Immature natural killer cell (primary cell): ENCODE measurements around the gene PAOX. TPM values are rescaled to one million over a fixed set of nuclear protein-coding genes. Genes with fewer than 3 reads are reported as not detected.

ENCODE experiments used
- DNase-seq, 3 donors: peaks; one replicate each; pipeline ENCODE4 v3.0.0; 2022; ENCODE audit warnings: mixed read lengths in 1 of 3
- H3K27ac Mint-ChIP-seq, 6 donors: one replicate each; pipeline ENCODE4 v1.8.0; 2020; ENCODE audit warnings: mixed read lengths in 6 of 6, mild to moderate bottlenecking in 5 of 6, inconsistent platforms in 4 of 6, moderate library complexity in 3 of 6
- H3K27me3 Mint-ChIP-seq, 3 donors: one replicate each; pipeline ENCODE4 v1.8.0; 2020 to 2021; ENCODE audit warnings: low read depth in 3 of 3, mild to moderate bottlenecking in 3 of 3, mixed read lengths in 3 of 3, moderate library complexity in 3 of 3, inconsistent platforms in 1 of 3
- H3K36me3 Mint-ChIP-seq, 3 donors: one replicate each; pipeline ENCODE4 v1.8.0; 2020; ENCODE audit warnings: mixed read lengths in 3 of 3, inconsistent platforms in 2 of 3, mild to moderate bottlenecking in 2 of 3
- H3K4me1 Mint-ChIP-seq, 2 donors: one replicate each; pipeline ENCODE4 v1.8.0; 2020; ENCODE audit warnings: inconsistent platforms in 2 of 2, mild to moderate bottlenecking in 2 of 2, mixed read lengths in 2 of 2, moderate library complexity in 1 of 2
- H3K4me3 Mint-ChIP-seq, 5 donors: one replicate each; pipeline ENCODE4 v1.8.0; 2020; ENCODE audit warnings: mild to moderate bottlenecking in 5 of 5, mixed read lengths in 5 of 5, inconsistent platforms in 3 of 5, moderate library complexity in 3 of 5
- H3K9me3 Mint-ChIP-seq, 6 donors: one replicate each; pipeline ENCODE4 v1.8.0; 2020; ENCODE audit warnings: mild to moderate bottlenecking in 6 of 6, mixed read lengths in 6 of 6, inconsistent platforms in 4 of 6, moderate library complexity in 3 of 6
- polyA plus RNA-seq, 3 donors: library from polyadenylated mRNA; unstranded; fragments of 300-500 nt; fragmentation: Illumina TruSeq; gene quantifications; one replicate each; pipeline ENCODE4 v1.2.3, GENCODE V29; 2021

The PAOX gene
- polyA plus RNA-seq, 3 donors from 2014 or later = 10.5 to 13.0 (median 11.0) TPM

DNA sequence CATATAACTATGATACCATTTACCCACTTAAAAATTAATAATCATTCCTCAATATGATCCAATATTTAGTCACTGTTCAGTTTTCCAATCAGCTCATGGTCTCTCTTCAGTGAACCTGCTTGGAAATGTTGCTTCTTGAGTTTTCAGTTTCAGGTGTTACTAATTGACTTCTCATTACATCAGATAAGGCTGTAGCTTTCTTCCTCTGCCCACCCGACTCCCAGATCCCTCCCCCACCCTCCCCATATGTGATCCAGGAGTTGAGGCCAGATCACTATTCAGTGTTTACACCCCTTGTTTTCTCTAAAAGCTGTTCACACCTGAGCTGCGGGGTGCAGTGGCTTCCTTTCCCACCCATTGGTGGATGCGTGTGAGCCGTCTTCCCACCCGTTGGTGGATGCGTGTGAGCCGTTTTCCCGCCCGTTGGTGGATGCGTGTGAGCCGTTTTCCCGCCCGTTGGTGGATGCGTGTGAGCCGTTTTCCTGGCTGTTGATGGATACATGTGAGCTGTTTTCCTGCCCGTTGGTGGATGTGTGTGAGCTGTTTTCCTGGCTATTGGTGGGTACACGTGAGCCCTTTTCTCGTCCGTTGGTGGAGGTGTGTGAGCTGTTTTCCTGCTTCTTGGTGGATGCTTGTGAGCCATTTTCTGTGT is 11.7 kb downstream of the PAOX start:
- peaks cover 5 to 12% (median 9%) of the 10 kb centered on the region in 3 donors for H3K27me3 Mint-ChIP-seq
- H3K36me3 Mint-ChIP-seq = no peaks in the 10 kb centered on the region
- DNase-seq = no peak
- peak overlapping the region; percentile 80 to 95 (median 83) for H3K4me3 Mint-ChIP-seq
- no peaks in the 10 kb centered on the region for H3K9me3 Mint-ChIP-seq
- peaks cover 51 to 58% of the 10 kb centered on the region in 2 donors for H3K4me1 Mint-ChIP-seq
- peak overlapping the region; percentile 91 to 98 (median 96) for H3K27ac Mint-ChIP-seq

DNA sequence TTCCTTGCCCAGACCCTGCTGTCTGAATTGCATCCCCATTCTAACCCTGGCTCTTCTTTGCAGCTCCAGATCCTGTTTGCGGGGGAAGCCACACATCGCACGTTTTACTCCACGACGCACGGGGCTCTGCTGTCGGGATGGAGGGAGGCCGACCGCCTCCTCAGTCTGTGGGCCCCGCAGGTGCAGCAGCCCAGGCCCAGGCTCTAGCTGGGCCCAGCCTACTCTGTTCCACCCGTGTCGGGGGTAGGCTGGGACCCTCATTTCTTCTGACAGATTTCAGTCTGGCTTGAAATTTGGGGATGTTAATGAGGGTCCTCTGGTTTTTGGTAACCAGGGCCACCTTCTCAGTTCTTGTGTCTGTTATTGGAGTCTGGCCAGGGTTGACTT is 12.2 kb downstream of the PAOX start:
- H3K27me3 Mint-ChIP-seq = peaks cover 5 to 12% (median 9%) of the 10 kb centered on the region in 3 donors
- no peaks in the 10 kb centered on the region for H3K36me3 Mint-ChIP-seq
- peak overlapping the region; percentile 57 to 90 (median 80) for H3K4me3 Mint-ChIP-seq
- DNase-seq = no peak
- peaks cover 53 to 58% of the 10 kb centered on the region in 2 donors for H3K4me1 Mint-ChIP-seq
- H3K9me3 Mint-ChIP-seq = no peaks in the 10 kb centered on the region
- H3K27ac Mint-ChIP-seq = peak overlapping the region; percentile 64 to 97 (median 92)

DNA sequence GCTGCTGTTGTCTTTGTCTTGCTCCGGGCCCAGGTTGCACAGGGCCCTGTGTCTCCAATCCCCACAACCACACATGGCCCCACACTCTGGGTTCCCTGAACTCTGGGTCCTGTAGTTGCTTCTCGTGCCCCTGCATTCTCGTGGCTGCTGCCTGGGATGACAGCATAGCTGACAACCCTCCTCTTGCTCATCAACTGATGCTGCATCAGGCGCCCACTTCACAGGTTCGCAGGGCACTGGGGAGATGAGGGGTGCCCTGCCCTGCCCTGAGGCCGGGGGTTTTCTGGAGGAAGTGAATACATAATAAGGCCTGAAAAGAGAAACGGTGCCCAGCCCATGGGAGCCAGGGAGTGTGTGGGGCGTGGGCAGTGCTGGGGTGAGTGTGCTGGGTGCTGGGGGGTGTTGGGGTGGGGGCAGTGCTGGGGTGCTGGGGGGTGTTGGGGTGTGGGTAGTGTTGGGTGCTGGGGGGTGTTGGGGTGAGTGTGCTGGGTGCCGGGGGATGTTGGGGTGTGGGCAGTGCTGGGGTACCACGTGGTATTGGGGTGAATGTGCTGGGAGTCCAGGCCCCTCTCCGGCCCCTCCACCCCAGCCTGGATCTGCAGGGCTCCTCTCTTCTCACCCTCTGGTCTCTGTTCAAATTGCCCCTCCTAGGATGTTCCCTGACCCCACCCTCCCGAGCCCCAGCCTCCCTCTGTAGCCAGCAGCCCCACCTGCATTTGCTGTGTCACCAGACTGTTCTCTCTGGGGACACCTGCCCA is 12.9 kb downstream of the PAOX start:
- no peaks in the 10 kb centered on the region for H3K36me3 Mint-ChIP-seq
- peaks cover 5 to 12% (median 9%) of the 10 kb centered on the region in 3 donors for H3K27me3 Mint-ChIP-seq
- no peak for DNase-seq
- peak overlapping the region; percentile 64 to 95 (median 88) for H3K27ac Mint-ChIP-seq
- no peaks in the 10 kb centered on the region for H3K9me3 Mint-ChIP-seq
- peaks cover 58% of the 10 kb centered on the region in 2 donors for H3K4me1 Mint-ChIP-seq
- peak overlapping the region in 4 of 5 donors; percentile 13 to 77 (median 26) for H3K4me3 Mint-ChIP-seq

DNA sequence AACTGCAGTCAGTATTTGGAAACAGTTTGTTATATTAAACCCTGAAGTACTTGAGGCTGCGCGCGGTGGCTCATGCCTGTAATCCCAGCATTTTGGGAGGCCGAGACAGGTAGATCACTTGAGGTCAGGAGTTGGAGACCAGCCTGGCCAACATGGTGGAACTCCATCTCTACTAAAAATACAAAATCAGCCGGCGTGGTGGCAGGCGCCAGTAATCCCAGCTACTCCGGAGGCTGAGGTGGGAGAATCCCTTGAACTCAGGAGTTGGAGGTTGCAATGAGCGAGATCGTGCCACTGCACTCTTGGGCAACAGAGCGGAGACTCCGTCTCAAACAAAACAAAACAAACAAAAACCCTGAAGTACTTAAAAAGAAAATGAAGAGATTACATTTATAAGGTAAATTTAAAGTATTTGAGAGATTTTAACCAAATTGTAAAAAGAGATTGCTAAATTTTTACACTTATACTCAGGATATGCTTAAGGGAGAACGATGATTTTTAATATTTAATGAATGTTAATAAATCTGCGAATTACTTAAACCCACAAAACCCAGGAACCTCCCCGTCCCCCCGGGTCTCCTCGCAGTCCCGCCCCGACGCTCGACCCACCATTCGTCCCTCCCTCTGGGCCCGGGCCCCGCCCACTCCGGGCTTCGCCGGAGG is 14.5 kb downstream of the PAOX start:
- H3K9me3 Mint-ChIP-seq = no peaks in the 10 kb centered on the region
- H3K4me1 Mint-ChIP-seq = peaks cover 55 to 57% of the 10 kb centered on the region in 2 donors
- peaks cover 5 to 10% (median 9%) of the 10 kb centered on the region in 3 donors for H3K27me3 Mint-ChIP-seq

DNA sequence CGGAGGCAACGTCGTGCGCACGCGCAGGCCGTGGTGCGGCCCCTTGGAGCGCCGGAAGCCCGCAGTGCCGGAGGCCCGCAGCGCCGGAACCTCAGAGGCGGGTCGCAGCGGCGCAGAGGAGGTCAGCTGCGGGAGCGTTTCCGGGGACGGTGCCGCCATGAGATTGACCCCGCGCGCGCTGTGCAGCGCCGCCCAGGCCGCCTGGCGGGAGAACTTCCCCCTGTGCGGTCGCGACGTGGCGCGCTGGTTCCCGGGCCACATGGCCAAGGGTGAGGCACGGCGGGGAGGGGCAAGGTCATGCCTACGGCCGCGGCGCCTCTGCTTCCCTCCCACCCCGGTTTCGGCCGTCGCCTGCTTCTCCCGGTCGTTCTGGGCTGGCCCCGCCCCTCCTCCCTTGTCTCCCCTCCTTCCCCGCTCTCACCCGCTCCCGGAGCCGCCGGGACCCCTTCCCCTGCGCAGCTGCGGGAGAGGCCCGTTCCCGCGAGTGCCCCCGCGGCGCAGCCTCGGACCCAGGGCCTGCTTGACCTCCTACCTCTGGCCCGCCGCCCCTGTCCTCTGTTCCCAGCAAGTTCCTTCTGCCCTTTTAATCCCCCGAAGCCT is 15.1 kb downstream of the PAOX start, which contains the start of gene MTG1:
MTG1 (plus strand) TSS at position 94 of the 600 bp plus-strand sequence; CDS start at position 158, 64 bp downstream.
- peak within 1 kb of the TSS; percentile 90 to 93 (median 91) for H3K4me3 Mint-ChIP-seq
- H3K27me3 Mint-ChIP-seq = peaks cover 2 to 10% (median 9%) of the 10 kb centered on the region in 3 donors
- DNase-seq = peak; percentile 93 to 94 (median 93)
- no peaks in the 10 kb centered on the region for H3K9me3 Mint-ChIP-seq
- H3K4me1 Mint-ChIP-seq = peaks cover 48 to 52% of the 10 kb centered on the region in 2 donors
- H3K36me3 Mint-ChIP-seq = peaks cover 0 to 6% (median 0%) of the 10 kb centered on the region in 3 donors
- H3K27ac Mint-ChIP-seq = peak within 1 kb of the TSS; percentile 75 to 96 (median 91)

More for the DNA sequence above, 14.5 kb downstream of the PAOX start:
- peaks cover 0 to 6% (median 0%) of the 10 kb centered on the region in 3 donors for H3K36me3 Mint-ChIP-seq
- H3K4me3 Mint-ChIP-seq = peak overlapping the region; percentile 74 to 92 (median 91)
- no peak for DNase-seq
- H3K27ac Mint-ChIP-seq = peak overlapping the region in 5 of 6 donors; percentile 55 to 92 (median 60)

DNA sequence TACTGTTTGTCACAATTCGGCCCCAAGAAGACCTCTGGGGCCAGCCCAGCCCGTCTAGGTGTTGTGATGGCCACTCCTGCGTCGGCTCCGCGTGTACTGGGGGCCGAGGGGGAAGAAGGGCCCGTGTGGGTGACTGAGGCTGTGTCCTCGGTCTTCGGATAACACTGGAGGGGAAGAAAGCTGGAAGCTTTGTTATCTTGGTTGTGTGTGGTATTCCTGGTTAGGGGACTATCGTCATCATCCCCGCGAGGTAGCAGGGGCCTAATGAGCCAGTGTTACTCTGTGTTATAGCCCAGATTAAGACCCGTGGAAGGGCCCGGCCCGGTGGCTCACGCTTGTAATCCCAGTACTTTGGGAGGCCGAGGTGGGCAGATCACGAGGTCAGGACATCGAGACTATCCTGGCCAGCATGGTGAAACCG is 15.7 kb downstream of the PAOX start:
- Mint-ChIP-seq H3K27me3 (peaks cover 0 to 8% (median 5%) of the 10 kb centered on the region in 3 donors), H3K4me3 (peak overlapping the region; percentile 90 to 93 (median 91)), H3K36me3 (peaks cover 0 to 6% (median 0%) of the 10 kb centered on the region in 3 donors), H3K4me1 (peaks cover 43 to 51% of the 10 kb centered on the region in 2 donors), H3K9me3 (no peaks in the 10 kb centered on the region), H3K27ac (peak overlapping the region; percentile 75 to 96 (median 91))
- no peak for DNase-seq

DNA sequence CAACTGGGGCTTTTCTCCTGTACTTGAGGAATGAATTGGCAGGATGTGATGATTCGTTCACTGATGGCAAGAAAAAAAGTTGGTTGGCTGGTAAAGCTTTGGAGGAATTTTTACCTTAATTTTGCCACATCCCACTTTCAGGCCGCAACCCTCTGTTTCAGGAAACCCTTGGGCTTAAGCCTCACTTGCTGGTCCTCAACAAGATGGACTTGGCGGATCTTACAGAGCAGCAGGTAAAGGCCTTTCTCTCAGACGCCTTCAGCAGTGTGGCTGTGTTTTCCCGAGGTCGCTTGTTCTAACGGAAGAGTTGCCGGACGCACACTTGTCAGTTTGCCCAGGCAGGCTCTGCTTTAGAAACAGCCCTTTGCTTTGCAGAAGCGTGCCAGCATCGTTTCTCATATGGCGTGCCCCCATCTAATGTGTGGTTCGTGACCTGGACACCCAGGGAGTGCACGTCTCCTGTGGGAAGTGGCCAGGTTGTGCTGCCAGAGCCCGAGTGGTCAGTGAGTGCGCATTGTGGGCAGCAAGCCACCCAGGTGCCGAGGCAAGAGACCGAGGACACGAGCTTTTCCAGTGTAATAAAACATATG is 17.1 kb downstream of the PAOX start:
- Mint-ChIP-seq H3K36me3 (peaks cover 0 to 12% (median 6%) of the 10 kb centered on the region in 3 donors), H3K27me3 (peaks cover 0 to 4% (median 3%) of the 10 kb centered on the region in 3 donors), H3K4me1 (peaks cover 39 to 49% of the 10 kb centered on the region in 2 donors), H3K4me3 (peak overlapping the region in 3 of 5 donors; percentile 7 to 91 (median 90)), H3K27ac (peak overlapping the region in 1 of 6 donors; percentile 12), H3K9me3 (no peaks in the 10 kb centered on the region)
- no peak for DNase-seq

DNA sequence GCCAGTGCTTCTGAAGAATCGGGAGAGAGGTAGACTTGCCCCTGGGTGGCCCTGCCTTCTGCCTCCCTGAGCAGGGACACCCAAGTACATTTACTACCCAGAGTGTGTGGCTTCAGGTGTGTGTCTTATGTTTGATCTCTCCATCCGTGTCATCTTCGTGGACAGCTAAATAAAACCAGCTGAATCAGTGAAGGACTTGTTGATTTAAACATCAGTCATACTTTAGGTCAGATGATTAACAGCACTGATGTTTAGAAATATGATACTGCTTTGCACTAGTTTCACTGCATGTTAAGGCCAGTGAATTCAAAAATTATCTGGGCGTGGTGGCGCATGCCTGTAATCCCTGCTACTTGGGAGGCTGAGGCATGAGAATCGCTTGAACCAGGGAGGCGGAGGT is 18.9 kb downstream of the PAOX start:
- no peak overlapping the region for H3K4me3 Mint-ChIP-seq
- peaks cover 37 to 47% of the 10 kb centered on the region in 2 donors for H3K4me1 Mint-ChIP-seq
- H3K36me3 Mint-ChIP-seq = peaks cover 0 to 18% (median 11%) of the 10 kb centered on the region in 3 donors
- H3K27ac Mint-ChIP-seq = peak overlapping the region in 1 of 6 donors; percentile 40
- no peaks in the 10 kb centered on the region for H3K9me3 Mint-ChIP-seq
- DNase-seq = no peak
- peaks cover 0 to 3% (median 2%) of the 10 kb centered on the region in 3 donors for H3K27me3 Mint-ChIP-seq

DNA sequence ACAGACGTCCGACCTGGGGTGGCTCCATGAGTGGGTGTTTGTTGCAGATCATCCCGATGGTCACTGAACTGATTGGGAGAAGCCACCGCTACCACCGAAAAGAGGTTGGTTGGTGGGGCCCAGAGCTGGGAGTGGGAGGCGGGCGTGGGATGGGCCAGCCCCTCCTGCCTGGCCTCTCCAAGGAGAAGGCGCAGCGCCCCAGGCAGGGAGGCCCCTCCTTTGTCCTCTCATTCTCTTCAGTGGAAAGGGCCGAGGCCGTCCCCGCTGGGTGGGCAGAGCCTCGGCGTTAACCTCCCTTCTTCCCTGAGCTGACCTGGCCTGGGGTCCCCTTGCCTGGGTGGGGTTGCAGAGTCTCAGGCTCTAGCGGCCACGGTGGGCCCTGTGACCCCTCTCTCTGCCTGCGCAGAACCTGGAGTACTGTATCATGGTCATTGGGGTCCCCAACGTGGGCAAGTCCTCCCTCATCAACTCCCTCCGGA is 20.1 kb downstream of the PAOX start:
- H3K36me3 Mint-ChIP-seq = peaks cover 3 to 26% (median 17%) of the 10 kb centered on the region in 3 donors
- no peaks in the 10 kb centered on the region for H3K9me3 Mint-ChIP-seq
- no peak overlapping the region for H3K27ac Mint-ChIP-seq
- no peak overlapping the region for H3K4me3 Mint-ChIP-seq
- H3K27me3 Mint-ChIP-seq = peaks cover 0 to 3% (median 3%) of the 10 kb centered on the region in 3 donors
- DNase-seq = no peak
- peaks cover 42 to 48% of the 10 kb centered on the region in 2 donors for H3K4me1 Mint-ChIP-seq

DNA sequence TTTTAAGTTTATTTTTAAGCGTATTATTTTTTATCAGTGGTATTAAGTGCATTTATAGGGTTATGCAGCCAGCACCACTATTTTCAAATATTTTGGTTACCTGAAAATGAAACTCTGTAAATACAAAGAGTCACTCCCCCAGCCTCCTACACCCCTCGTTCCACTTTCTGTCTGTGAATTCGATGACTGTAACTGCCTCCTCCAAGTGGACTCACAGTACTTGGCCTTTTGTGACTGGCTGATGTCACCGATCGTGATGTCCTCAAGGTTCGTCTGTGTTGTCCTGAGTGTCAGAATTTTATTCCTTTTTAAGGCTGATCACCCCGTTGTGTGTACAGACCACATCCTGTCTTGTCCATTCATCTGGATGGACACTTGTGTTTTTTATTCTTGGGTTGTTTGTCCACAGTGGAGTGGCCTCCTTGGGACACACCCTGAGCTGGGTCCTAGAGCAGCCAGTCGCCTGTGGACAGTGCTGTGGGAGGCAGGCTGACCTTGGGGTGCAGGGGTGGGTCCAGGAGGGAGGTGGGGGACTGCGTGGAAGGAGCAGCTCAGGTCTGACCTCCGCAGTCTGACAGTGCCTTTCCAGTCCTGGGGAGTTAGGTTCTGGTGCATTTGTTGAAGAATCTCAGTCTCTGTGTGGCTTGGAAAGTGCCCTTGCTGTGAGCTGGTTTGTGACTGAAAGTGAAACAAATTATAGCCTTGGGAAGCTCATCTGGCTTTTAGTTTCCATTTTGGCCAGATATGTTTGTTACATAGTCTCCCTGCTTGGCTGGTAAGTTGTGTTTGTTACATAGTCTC is 21.8 kb downstream of the PAOX start:
- Mint-ChIP-seq H3K27ac (peak overlapping the region; percentile 66 to 92 (median 89)), H3K4me1 (peaks cover 40 to 46% of the 10 kb centered on the region in 2 donors), H3K27me3 (peaks cover 0 to 3% (median 2%) of the 10 kb centered on the region in 3 donors)

DNA sequence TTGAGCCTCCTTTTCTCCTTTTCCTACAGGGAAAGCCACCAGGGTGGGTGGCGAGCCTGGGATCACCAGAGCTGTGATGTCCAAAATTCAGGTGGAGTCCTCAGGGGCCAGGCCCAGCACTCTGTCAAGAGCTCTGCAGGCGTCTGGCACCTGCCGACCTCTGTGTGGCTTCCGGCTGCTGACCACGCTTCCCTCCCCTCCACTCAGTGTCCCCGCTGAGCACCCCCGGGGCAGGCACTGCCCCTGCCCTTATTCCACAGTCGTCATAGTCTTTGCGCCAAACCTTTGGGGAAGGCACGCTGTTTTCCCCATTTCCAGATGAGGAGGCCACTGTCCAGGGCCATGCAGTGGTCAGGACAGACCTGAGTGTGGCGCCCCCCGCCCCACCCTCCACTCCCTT is 22.4 kb downstream of the PAOX start:
- no peak for DNase-seq
- peak overlapping the region; percentile 69 to 82 (median 76) for H3K4me3 Mint-ChIP-seq
- H3K36me3 Mint-ChIP-seq = peaks cover 7 to 44% (median 25%) of the 10 kb centered on the region in 3 donors
- peak overlapping the region; percentile 66 to 92 (median 89) for H3K27ac Mint-ChIP-seq
- peaks cover 43 to 50% of the 10 kb centered on the region in 2 donors for H3K4me1 Mint-ChIP-seq
- peaks cover 0 to 3% (median 2%) of the 10 kb centered on the region in 3 donors for H3K27me3 Mint-ChIP-seq
- H3K9me3 Mint-ChIP-seq = no peaks in the 10 kb centered on the region

More for the DNA sequence above, 21.8 kb downstream of the PAOX start:
- Mint-ChIP-seq H3K4me3 (peak overlapping the region; percentile 69 to 82 (median 76)), H3K9me3 (no peaks in the 10 kb centered on the region), H3K36me3 (peaks cover 7 to 39% (median 25%) of the 10 kb centered on the region in 3 donors)
- peak; percentile 27 to 37 (median 33) for DNase-seq
